Suppressor macrophage treated with lipopolysaccharide for 1 hour (primary cell): ENCODE measurements around the gene SIN3B.
A peak's percentile ranks its signal among the peaks of the same experiment; 100 is the strongest.

ENCODE experiments used
- DNase-seq, 3 donors: peaks; one replicate each; pipeline ENCODE4 v3.0.0-alpha.2; 2020 to 2022

The SIN3B gene

GRCh38 chr19:16914421-16914820 lies 85.2 kb downstream of the SIN3B start:
- no peak for DNase-seq

- DNase-seq: no peak
Observed at GRCh38 chr19:16915135-16915534, 85.9 kb downstream of the SIN3B start.

- DNase-seq: no peak
Observed at GRCh38 chr19:16915734-16916133, 86.5 kb downstream of the SIN3B start.

GRCh38 chr19:16917401-16917800 lies 88.2 kb downstream of the SIN3B start:
- no peak for DNase-seq

GRCh38 chr19:16919496-16919895 lies 90.3 kb downstream of the SIN3B start:
- DNase-seq: no peak

GRCh38 chr19:16920816-16921529 lies 91.8 kb downstream of the SIN3B start:
- peak in 2 of 3 donors; percentile 14 to 20 for DNase-seq

GRCh38 chr19:16921766-16922591 lies 92.8 kb downstream of the SIN3B start:
- no peak for DNase-seq

GRCh38 chr19:16922592-16922934 lies 93.4 kb downstream of the SIN3B start:
- DNase-seq: no peak

GRCh38 chr19:16922949-16923348 lies 93.8 kb downstream of the SIN3B start:
- DNase-seq: no peak

GRCh38 chr19:16927883-16928282 lies 98.7 kb downstream of the SIN3B start:
- no peak for DNase-seq

- DNase-seq: no peak
Observed at GRCh38 chr19:16928351-16928750, 99.2 kb downstream of the SIN3B start.

GRCh38 chr19:16928916-16929315 lies 99.7 kb downstream of the SIN3B start:
- DNase-seq: no peak
